H1 (cell line): Measurements from ENCODE around the gene MDM4. TPM values are rescaled to one million over a fixed set of nuclear protein-coding genes. Genes with fewer than 3 reads are reported as not detected.

Source experiments
- TAF1 ChIP-seq: IDR thresholded peaks from 2 replicates; pipeline ENCODE4 v1.6.1; 2011; ENCODE audit warnings: mild to moderate bottlenecking, low read depth, low read length
- polyA plus RNA-seq, 7 experiments: library from polyadenylated mRNA; depleted of rRNA in 3 of 7; stranded (reverse) in 5 of 7; unstranded in 2 of 7; fragments of >200 nt in 5 of 7; fragments of 200-250 nt in 2 of 7; gene quantifications; 1 replicate in 5 of 7; 2 replicates in 1 of 7; 4 replicates in 1 of 7; pipeline versions ENCODE4 v1.2.1 to v1.2.3, GENCODE V29; 2011 to 2013; ENCODE audit warnings: missing spikeins in 2 of 7, mixed read lengths in 2 of 7
- total RNA-seq: library from RNA; stranded (reverse); fragmentation: NEBNext Ultra II Directional; extraction: Animal tissue kit (Norgen Biotek cat#: 25700); gene quantifications from 2 replicates; pipeline ENCODE4 v1.2.1, GENCODE V29; 2021
- TF ChIP-seq, protein P1 (sequence below): fragments of 300-600 bp; sonication (generic); IDR thresholded peaks from 2 replicates; pipeline ENCODE4 v1.7.1; 2012; ENCODE audit warnings: low read length, moderate library complexity, mild to moderate bottlenecking, inconsistent platforms; ENCODE audit not compliant: insufficient replicate concordance

The MDM4 gene
- total and polyA plus RNA-seq, 2 of the 8 experiments (the other 6 are each of a cell fraction or from before 2014, with no cell fraction given) = 10.8 to 84.9 TPM

DNA sequence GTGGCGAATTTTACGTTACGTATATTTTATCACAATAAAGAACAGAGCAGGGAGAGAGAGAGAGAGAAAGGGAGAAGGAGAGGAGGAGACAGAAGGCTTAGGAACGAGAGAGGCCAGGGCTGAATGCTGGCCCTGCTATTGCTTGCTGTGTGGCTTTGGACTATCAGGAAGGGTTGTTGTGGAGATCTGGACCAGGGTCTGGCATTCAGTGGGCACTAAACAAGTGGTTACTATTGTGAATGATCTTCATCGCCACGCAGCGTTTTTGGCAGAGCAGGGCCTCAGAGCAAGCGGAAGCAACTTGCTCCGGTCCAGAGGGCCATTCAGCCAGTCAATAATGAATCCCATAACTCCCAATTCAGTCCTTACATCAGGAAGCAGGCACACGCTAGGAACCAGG lies 48.0 kb upstream of the MDM4 start (continued):
- TF ChIP-seq, protein P1, sequence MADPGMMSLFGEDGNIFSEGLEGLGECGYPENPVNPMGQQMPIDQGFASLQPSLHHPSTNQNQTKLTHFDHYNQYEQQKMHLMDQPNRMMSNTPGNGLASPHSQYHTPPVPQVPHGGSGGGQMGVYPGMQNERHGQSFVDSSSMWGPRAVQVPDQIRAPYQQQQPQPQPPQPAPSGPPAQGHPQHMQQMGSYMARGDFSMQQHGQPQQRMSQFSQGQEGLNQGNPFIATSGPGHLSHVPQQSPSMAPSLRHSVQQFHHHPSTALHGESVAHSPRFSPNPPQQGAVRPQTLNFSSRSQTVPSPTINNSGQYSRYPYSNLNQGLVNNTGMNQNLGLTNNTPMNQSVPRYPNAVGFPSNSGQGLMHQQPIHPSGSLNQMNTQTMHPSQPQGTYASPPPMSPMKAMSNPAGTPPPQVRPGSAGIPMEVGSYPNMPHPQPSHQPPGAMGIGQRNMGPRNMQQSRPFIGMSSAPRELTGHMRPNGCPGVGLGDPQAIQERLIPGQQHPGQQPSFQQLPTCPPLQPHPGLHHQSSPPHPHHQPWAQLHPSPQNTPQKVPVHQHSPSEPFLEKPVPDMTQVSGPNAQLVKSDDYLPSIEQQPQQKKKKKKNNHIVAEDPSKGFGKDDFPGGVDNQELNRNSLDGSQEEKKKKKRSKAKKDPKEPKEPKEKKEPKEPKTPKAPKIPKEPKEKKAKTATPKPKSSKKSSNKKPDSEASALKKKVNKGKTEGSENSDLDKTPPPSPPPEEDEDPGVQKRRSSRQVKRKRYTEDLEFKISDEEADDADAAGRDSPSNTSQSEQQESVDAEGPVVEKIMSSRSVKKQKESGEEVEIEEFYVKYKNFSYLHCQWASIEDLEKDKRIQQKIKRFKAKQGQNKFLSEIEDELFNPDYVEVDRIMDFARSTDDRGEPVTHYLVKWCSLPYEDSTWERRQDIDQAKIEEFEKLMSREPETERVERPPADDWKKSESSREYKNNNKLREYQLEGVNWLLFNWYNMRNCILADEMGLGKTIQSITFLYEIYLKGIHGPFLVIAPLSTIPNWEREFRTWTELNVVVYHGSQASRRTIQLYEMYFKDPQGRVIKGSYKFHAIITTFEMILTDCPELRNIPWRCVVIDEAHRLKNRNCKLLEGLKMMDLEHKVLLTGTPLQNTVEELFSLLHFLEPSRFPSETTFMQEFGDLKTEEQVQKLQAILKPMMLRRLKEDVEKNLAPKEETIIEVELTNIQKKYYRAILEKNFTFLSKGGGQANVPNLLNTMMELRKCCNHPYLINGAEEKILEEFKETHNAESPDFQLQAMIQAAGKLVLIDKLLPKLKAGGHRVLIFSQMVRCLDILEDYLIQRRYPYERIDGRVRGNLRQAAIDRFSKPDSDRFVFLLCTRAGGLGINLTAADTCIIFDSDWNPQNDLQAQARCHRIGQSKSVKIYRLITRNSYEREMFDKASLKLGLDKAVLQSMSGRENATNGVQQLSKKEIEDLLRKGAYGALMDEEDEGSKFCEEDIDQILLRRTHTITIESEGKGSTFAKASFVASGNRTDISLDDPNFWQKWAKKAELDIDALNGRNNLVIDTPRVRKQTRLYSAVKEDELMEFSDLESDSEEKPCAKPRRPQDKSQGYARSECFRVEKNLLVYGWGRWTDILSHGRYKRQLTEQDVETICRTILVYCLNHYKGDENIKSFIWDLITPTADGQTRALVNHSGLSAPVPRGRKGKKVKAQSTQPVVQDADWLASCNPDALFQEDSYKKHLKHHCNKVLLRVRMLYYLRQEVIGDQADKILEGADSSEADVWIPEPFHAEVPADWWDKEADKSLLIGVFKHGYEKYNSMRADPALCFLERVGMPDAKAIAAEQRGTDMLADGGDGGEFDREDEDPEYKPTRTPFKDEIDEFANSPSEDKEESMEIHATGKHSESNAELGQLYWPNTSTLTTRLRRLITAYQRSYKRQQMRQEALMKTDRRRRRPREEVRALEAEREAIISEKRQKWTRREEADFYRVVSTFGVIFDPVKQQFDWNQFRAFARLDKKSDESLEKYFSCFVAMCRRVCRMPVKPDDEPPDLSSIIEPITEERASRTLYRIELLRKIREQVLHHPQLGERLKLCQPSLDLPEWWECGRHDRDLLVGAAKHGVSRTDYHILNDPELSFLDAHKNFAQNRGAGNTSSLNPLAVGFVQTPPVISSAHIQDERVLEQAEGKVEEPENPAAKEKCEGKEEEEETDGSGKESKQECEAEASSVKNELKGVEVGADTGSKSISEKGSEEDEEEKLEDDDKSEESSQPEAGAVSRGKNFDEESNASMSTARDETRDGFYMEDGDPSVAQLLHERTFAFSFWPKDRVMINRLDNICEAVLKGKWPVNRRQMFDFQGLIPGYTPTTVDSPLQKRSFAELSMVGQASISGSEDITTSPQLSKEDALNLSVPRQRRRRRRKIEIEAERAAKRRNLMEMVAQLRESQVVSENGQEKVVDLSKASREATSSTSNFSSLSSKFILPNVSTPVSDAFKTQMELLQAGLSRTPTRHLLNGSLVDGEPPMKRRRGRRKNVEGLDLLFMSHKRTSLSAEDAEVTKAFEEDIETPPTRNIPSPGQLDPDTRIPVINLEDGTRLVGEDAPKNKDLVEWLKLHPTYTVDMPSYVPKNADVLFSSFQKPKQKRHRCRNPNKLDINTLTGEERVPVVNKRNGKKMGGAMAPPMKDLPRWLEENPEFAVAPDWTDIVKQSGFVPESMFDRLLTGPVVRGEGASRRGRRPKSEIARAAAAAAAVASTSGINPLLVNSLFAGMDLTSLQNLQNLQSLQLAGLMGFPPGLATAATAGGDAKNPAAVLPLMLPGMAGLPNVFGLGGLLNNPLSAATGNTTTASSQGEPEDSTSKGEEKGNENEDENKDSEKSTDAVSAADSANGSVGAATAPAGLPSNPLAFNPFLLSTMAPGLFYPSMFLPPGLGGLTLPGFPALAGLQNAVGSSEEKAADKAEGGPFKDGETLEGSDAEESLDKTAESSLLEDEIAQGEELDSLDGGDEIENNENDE = no peak
- TF ChIP-seq TAF1 = no peak
